IPS-NIHi7 (cell line): Measurements from ENCODE around the gene TRAK1.
"Not testable (repeated sequence)": the region's sequence is repeated elsewhere in the genome, so short reads cannot be mapped to it uniquely, and the experiment has no call there.

Experiments
- DNase-seq: peaks from one replicate; pipeline ENCODE4 v3.0.0; 2012; ENCODE audit warnings: mixed read lengths; ENCODE audit errors: extremely low spot score

The TRAK1 gene, protein sequence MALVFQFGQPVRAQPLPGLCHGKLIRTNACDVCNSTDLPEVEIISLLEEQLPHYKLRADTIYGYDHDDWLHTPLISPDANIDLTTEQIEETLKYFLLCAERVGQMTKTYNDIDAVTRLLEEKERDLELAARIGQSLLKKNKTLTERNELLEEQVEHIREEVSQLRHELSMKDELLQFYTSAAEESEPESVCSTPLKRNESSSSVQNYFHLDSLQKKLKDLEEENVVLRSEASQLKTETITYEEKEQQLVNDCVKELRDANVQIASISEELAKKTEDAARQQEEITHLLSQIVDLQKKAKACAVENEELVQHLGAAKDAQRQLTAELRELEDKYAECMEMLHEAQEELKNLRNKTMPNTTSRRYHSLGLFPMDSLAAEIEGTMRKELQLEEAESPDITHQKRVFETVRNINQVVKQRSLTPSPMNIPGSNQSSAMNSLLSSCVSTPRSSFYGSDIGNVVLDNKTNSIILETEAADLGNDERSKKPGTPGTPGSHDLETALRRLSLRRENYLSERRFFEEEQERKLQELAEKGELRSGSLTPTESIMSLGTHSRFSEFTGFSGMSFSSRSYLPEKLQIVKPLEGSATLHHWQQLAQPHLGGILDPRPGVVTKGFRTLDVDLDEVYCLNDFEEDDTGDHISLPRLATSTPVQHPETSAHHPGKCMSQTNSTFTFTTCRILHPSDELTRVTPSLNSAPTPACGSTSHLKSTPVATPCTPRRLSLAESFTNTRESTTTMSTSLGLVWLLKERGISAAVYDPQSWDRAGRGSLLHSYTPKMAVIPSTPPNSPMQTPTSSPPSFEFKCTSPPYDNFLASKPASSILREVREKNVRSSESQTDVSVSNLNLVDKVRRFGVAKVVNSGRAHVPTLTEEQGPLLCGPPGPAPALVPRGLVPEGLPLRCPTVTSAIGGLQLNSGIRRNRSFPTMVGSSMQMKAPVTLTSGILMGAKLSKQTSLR

DNA sequence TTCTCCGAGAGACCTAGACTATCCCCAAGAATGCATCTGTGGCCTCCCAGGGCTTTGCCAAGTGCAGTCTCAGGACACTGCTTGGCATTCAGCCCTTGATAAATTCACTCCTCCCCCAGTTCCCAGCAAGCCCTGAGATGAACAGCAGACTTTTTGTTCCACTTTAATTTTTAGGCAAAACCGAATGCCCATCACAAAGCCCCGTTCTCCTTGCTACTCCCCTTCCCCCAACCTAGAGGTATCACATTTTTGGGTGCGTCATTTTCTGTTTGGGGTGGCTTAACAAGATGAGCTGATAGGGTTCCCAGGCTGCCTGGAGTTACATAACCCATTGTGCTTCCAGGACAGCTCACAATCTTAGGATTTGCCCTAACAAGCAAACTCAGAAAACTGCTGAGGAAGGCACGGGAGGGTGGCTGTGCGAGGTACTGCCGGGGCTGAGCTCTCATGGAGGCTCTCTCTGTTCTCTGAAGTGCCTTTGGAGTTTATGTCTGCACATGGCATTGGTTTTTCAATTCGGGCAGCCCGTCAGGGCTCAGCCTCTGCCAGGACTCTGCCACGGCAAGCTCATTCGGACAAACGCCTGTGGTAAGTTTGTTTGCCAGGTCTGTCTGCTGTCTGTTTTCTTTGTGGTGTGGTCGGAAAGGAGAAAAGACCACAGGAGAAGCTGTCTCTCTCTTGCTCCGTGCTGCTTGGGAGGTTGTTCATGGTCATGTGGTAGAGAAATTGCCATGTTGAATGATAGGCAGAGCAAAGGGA lies at the start of gene TRAK1:
TRAK1 (plus strand) TSS at position 385 of the 759 bp plus-strand sequence; CDS start at position 498, 113 bp downstream.
- no peak for DNase-seq

DNA sequence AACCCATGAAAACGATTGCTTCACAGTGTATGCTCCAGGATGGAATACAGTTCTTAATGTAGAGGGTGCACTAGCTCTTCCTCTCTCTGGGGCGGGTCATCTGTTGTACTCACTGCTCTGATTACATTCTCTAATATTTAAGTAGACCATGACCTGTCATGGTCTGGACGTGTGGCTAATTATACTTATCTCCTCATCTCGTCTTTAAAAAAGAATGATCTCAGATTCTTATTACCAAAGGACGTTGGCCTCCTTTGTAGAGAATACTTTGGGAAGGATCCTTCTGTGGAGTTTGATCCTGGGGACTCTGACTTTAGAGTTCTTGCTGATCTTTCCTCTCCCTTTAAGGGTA lies 48.4 kb upstream of the TRAK1 start:
- DNase-seq = no peak

DNA sequence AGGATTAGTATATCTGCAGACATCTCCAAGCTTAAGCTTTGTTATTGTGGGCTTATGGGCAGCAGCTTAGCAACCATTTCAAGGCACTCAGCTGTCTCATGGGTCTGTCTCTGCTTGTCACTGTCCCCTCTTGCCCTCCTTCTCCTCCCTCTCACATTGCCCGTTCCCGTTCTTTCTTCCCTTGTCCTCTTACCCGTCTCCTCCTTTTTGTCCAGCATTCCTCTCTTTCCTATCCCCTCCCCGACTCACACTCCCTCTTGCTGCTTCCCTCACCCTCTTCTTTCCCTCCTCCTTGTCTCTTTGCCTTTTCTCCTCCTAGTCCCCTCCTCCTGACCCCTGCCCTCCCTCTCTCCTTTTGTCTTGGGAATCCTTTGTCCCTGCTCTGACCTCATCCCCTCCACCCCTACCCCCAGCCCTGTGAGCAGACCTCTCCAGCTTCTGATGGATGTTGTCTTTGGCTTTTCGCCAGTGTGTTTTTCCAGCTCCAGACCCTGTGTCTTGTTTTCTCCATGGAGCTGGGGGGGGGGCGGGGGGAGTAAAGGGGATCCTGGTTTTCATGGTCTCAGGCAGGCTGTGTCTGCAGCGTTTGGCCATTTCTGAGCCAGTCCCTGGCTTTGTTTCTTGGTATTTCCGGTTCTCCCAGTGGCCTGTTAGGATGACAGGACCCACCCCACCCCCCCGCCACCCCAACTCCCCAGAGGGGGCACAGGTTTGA lies 47.9 kb upstream of the TRAK1 start:
- DNase-seq = peak; percentile 85

DNA sequence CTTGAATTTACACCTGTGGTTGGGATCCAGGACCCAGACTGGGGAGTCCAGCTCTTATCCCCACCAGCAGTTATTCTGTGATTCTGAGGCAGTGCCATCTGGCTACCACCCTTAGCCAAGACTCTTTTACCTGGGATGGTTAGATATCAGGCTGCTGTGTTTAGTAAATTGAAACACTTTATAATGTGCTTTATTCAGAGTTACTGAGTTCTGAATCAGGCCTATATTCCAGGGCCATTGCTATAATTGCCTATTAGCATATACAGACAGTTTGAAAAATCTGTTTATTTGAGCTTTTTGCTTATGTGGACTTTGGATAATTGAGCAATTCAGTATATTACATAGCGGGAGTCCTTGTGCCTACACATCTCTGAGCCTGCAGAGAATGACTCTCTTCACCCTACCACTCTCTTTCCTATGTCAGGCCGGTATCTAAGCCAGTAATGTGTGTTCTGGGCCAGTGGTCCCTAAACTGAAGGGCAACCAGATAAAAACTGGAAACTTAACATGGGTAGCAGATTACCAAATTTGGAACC lies 45.4 kb upstream of the TRAK1 start:
- no peak for DNase-seq

DNA sequence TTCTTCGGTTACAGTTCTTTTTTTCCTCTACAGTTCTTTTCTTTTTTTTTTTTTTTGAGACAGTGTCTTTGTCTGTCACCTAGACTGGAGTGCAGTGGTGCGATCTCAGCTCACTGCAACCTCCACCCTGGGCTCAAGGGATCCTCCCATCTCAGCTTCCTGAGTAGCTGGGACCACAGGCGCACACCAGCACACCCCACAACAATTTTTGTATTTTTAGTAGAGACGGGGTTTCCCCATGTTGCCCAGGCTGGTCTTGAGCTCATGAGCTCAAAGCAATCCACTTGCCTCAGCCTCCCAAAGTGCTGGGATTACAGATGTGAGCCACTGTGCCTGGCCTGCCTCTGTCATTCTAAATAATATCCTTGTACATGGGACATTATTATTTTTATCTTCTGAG lies 42.6 kb upstream of the TRAK1 start:
- not testable (repeated sequence) for DNase-seq

DNA sequence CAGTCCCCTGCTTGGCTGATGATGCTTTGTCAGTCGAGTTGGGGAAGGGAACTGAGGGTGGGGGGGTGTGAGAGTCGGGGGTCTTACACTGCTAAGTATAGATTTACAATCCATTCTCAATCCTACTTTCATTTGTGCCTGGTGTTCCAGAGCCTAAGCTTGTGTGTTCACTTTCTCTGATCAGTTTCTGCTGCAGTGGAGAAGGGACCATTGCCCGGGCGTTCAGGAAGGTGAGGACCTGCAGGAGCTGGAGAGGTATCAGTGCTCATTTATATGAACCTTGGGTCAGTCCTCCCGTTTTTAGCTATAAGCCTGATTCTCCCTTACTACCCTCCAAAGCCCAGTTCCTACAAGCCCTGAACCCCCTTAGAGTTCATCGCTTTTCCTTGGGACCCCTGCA lies 41.0 kb upstream of the TRAK1 start:
- no peak for DNase-seq

DNA sequence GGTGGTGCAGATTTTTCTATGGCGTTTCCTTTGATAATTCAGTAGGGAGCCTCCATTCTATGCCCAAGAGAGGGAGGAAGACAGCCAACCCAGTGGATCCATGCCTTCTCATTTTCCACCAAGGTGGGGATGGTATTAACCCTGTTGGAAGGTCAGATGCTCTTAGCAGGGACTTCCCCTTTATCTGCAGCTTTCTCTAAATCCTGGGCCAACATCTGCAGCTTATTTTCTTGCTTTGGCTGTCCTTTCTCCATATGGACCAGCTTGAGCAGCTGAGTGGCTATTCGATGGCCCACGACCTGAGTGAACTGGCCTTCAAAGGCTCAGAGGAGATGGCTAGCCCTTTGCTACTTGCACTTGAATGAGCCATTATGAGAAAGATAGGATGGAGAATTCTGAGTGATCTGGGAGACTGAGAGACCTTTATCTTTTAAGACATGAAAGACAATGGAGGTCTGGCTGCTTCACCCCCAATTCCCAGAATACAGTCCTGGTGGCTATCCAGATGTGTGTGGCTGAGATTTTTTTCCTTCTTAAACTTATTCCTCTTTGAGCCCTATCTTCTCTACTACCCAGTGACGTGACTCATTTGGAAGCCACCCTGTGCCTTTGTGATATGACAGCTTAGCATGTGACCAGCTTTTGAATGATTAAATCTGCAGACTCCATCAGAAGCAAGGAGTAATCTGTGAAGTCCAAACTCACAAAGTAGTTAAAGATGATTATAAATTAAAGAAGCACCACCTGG lies 39.6 kb upstream of the TRAK1 start:
- no peak for DNase-seq

DNA sequence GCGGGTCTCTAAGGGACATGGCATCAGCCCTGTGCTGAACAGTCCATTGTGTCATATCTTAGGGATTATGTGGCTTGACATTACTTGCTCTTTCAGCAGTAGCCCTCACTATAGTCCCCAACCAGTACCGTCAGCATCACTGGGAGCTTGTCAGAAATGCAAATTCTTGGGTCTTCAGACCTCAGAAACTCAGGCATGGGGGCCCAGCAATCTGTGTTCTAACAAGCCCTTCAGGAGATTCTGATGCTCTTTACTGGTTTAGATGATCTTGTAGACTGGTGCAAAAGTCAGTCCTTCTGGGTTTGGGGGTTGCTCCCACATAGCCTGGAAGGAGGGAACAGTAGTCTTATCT lies 39.0 kb upstream of the TRAK1 start:
- DNase-seq = no peak

DNA sequence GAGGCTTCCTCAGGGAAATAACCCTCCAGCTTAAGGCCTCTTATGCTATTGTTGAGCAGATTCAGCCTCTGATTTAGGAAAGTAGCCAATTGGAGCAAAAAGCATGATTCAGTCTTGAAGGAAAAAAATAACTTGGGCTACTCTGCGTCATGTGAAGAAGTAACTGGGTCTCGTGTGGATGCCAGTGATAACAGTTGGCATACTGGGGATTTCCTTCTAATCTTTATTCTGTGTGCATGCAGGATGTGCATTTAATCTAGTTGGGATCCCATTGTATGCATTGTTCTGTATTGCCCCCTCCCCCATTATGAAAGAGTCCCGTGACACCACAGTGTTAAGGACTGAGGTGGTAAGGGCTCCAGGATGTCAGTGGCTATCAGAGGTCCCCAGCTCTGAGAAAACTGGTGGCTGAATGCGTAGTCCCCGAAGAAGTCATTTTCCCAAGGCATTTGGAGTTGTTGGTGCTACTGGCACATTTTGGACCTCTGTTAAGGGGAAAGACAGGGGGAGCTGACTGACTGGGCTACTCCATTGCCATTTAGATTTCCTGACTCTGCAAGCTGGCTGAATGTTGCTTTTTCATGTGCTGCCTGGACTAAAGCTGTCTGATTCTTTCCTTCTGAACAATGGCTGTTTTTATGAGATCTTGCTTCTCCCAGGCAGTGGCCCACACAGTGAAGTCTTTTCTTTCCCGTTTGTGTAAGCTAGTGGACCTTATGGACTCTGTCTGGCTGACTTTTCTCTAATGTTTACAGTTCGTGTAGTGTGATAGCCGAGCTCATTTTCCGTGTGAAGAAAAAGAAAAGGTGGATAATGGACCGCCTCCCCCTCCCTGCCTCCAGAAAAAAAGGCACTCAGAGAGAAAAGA lies 38.4 kb upstream of the TRAK1 start:
- DNase-seq = no peak

DNA sequence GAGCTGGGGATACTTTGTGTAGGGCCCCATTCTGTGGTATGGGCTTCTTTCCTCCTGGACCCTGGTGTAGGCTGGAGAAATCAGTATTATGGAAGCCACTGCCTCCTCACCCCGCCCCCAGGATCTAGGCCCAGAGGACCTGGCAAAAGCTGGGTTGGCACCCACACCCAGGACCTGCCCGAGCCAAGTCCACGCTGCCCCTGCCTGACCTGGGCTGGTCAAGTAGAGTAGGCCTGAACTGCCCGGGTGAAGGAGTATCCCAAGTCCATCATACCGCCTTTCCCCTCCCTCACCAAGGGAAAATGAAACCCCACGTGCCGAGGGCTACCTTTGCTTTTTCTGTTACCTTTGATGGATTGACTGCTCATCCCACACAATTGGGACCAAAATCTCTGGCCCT lies 37.7 kb upstream of the TRAK1 start:
- DNase-seq = no peak

DNA sequence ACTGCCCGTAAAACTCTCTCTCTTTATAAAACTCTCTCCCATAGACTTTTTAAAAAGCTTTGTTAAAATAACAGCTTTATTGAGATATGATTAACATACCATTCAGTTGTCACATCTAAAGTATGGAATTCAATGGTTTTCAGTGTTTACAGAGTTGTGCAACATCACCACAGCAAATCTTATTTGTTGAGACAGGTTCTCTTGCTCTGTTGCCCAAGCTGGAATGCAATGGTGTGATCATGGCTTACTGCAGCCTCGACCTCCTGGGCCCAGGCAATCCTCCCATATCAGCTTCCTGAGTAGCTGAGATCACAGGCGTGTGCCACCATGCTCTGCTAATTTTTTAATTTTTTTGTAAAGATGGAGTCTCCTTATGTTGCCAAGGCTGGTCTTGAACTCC lies 35.9 kb upstream of the TRAK1 start:
- no peak for DNase-seq

DNA sequence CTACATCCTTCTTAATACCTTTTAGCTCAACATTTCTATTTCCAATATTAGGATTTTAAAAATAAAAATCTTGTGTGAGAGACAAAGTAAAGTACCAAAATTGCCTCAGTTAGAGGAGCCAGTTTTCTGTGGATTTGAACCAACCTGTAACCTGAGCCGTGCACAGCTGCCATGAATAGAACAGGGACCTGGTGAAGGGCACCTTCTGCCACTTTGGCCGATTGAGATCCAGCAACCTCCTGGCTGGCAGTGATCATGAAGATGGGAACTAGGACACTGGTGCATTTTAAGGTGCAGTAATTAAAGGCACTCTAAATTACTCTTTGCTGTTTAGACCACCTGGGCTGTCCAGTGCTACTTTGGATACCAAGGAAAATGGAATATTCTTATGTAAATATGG lies 34.3 kb upstream of the TRAK1 start:
- no peak for DNase-seq

DNA sequence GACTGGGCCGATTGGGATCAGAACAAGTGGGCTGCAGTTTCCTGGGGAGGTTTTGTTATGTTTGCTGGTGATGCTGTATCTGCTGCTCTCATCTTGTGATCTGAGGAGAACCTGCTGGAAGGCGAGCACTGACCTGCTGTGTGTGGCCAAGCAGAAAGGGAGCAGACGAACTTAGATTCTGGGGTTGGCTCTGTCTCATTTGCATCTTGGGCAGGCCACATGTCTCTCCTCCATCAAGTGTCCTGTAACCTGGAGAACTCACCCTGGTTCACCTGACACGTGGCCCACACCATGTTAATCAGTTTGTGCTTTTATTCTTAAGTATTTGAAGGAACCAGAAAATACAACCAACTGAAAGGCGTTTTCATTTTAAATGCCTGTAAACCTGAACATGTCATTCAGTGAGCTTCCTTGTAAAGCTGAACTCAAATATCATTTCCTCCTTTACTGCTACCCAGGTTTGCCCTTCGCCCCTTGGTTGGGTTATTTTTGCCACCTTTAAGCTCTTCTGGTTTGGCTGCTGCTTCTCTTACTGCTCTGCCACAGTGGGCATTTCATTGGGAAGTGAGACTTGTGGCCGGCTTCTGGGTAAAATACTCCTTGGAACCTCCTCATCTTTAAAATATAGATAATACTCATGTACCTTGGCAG lies 33.5 kb upstream of the TRAK1 start:
- DNase-seq = no peak

DNA sequence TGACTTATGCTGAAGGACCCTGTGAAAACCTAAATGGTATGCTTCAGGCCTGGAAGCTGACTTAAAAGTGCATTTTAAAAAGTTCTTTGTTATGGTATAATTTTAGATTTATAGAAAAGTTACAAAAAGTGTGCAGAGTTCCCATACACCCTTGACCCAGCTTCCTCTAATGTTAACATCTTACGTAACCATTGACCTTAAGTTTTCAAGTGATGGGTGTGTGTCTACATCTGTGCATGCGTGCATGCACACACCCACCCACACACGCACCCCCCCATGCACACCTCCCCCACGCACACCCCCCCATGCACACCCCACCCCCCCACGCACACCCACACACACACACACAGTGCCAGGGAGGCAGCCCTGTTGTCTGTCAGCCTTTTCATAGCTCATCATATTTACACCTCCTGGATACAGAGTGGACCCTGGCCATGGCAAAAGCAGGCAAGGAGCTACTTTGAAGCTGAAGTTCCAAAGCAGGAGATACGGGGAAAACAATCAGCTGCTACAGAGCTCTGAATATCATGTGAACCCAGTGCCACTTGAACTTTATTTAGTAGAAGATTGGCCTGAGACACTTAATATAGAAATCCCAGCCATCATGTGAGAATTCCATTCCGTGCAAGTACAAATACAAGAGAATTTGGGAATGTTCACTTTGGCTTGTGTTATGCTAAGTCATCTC lies 30.0 kb upstream of the TRAK1 start:
- no peak for DNase-seq

DNA sequence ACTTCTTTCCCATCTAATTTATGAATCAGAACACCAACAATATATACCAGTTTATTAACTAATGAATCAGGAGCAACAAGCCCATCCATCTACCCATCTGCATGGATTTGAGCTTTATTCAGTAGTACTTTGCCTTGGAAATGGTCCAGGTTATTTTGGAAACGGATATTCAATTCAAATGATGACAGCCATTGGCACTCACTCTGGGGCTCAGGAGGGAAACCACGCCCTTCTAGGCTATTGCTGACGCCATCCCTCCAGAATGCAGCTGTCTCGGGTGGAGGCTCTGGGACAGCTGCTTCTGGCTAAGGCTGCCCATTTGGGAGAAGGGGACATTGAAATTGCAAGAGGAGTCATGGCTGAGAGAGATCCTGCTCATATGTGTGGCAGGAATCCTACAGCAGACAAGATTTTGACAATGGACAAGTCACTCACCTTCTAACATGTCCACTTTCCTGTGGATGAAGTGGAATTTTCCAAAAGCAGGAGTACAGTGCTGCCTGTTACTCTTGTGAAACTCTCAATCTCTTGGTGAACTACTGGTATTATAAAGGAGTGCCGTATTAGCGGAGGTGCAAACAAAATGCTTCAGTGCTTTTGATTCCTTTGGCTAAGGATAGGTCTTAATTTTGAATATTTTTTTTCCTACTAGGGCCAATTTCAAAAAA lies 29.3 kb upstream of the TRAK1 start:
- peak; percentile 59 for DNase-seq

DNA sequence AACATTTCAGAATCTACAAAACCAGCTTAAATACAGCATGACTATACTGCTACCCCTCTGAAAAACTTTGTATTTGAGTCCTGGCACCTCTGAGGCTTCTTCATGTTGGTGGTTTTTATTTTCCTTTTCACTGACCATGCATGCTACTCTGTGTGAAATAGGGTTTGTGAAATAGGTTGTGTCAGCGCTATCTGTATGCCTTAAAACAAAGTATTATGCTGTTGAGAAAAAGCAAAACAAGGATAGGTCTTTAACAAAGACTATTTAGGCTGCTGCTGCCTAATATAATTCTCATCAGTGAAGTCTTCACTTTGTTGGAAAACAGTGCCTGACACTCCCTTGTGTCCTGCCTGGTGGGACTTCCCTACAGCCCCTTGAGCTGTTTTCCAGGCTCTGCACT lies 28.7 kb upstream of the TRAK1 start:
- DNase-seq = no peak

DNA sequence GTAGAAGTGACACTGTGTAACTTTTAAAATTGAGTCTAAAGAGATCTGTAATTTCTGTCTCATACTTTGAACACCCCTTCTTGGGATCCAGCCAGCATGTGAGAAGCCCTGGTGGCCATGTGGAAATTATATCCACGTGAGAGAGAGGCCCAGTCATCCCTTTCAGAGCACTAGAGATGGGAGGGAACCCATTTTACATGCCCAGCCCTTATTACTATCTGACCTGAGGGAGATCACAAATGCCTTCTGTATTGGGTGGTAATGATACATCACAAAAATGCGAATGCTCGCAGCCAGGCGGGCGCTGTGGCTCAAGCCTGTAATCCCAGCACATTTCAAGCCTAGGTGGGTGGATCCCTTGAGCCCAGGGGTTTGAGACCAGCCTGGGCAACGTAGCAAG lies 27.3 kb upstream of the TRAK1 start:
- no peak for DNase-seq
